ENCODE data around the gene CAMTA1.

Gene CAMTA1

DNA sequence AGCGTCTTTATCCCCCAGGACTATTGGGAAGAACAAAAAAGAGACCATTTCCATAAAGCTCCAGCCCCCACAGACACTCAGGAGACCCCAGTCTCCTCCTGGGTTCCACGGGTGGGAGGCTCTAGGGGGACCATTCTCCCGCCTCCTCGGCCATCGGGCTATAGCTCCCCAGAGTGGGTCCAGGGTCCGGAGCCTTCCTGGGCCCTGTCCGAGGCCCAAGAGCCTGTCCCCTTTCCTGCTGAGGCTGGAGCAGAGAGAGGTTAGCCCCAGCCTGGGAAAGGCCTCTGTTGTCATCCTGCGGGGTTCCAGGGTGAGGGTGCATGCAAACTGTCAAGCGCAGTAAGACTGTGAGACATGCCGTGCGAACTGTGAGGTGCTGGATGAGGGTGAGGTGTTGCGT, 166.3 kb downstream of the CAMTA1 start:
- in situ Hi-C loops (cut with MboI; ENCODE audit: low sequenced_read_pairs): no loop called here

DNA sequence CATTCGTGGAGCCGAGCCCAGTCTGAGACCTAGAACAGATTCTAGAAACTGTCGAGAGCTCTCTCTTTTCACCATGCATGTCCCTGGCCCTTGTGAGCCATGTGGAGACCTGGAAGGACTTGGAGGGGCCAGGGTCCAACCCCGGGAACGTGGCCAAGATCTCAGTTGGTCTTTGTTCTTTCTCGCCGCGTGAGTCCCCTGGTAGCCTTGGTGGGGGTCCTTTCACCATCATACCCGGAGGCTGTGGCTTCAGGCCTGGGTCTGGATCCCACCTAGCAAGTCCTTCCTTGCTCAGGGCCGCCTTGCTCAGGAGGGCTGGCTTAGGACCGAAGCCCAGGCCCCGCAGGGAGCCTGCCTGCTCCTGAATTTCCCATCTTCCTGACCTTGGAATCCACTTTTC, 168.0 kb downstream of the CAMTA1 start:
- in situ Hi-C loops (cut with MboI; ENCODE audit: low sequenced_read_pairs): no loop called here

- in situ Hi-C loops (cut with MboI; ENCODE audit: low sequenced_read_pairs): no loop called here
These were observed 168.7 kb downstream of the CAMTA1 start for GRCh38 chr1:6953907-6954364.

- in situ Hi-C loops (cut with MboI; ENCODE audit: low sequenced_read_pairs): no loop called here
These were observed 169.3 kb downstream of the CAMTA1 start for GRCh38 chr1:6954591-6954990.

DNA sequence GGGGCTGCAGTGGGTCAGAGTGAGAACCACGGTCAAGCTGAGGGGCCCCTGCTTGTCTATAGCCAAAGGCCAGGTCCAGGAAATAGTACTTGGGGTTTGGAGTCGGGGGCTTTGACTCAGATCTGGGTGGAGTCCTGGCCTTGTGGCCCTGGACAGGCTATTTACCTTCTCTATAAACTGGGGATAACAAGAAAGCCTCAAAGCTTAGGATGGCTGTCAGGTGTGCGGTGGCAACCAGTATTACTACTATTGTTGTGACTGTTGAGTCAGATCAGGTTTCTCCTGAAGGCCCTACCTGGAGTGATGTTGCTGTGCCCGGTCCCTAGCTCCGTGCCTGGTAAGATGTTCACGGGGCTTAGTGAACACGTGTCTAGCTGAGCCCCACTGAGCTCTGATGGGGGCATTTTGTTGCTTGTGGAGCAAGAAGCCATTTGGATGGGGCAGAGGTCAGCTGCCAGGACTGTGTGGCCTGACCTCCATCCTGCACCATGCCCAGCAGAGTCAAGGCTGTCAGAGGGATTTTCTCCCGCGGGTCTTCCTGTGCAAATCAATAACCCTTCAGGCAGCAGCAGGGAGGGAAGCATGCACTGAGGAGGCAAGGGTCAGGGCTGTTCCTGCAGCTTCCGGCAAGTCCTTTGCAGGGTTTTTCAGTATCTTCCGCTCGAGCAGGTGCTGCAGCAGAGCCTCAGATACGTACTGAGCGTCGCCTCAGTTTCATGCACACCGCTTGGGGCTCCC, 170.3 kb downstream of the CAMTA1 start:
- in situ Hi-C loops (cut with MboI; ENCODE audit: low sequenced_read_pairs): no loop called here

- in situ Hi-C loops (cut with MboI; ENCODE audit: low sequenced_read_pairs): no loop called here
These were observed 171.4 kb downstream of the CAMTA1 start for GRCh38 chr1:6956488-6957159.

GRCh38 chr1:6957341-6957740, 172.1 kb downstream of the CAMTA1 start:
- in situ Hi-C loops (cut with MboI; ENCODE audit: low sequenced_read_pairs): no loop called here

DNA sequence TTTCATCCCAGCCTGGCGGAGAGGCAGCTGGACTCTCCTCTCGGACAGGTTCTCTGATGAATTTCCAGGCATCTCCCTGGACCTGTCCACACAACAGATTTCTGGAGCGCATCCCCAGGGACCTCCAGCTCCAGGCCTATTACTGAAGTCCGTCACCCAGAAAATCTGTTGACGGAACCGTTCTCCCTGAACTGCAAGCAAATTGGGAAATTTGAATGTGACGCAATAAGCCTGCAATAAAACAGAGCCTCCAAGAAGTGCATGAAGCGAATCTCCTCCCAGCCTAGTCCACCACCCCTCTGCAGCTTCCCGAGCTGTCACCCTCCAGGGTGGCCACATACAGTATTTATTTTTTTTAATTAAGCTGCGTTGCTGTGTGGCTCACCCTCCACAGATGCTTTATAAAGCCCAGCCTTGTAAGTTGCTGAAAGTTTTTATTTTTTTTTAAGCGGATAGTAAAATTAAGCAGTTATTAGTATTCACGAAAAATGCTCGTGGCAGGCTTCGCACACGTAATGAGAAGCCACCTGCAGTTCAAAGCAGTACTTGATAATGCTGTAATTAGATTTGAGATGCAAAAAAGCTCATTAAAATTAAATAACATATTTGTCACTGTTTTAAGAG, 173.3 kb downstream of the CAMTA1 start:
- in situ Hi-C loops (cut with MboI; ENCODE audit: low sequenced_read_pairs): no loop called here

DNA sequence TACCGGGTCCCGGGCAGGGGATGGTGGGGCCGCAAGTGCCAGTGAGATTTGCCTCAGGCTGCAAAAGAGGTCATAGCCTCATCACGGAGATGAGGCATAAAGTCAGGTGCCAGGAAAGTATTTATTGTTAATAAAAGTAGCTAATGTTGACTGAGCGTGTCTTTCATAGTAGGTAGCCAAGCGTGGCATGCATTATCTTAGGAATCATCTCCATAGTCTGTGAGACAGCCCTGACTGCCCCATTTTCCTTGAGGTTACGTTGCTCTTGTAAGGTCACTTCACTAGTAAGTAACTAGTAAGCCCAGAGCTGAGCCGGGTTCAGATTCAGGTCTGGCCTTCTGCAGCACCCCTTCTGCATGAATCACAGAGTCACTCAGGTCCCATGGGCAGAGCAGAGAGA, 174.2 kb downstream of the CAMTA1 start:
- in situ Hi-C loops (cut with MboI; ENCODE audit: low sequenced_read_pairs): no loop called here

- in situ Hi-C loops (cut with MboI; ENCODE audit: low sequenced_read_pairs): no loop called here
These were observed 175.1 kb downstream of the CAMTA1 start for GRCh38 chr1:6960291-6960811.

DNA sequence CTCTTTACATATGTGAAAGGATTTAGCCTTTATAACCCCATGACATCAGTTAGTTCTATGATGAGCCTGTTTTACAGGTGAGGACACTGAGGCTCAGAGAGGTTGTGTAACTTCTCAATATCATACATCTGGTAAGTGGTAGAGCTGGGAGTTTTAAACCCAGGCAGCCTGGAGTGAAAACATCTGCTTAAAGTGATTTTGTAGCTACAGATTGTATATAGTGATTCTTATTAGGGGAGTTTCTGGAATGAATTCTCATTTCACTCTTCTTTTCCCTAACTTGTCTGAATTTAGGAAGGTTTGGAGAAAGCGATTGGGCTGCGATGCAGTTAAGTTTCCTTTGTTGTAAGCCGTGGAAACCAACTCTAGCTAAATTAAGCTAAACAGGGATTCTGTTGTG, 175.6 kb downstream of the CAMTA1 start:
- in situ Hi-C loops (cut with MboI; ENCODE audit: low sequenced_read_pairs): no loop called here

GRCh38 chr1:6961289-6961688, 176.0 kb downstream of the CAMTA1 start:
- in situ Hi-C loops (cut with MboI; ENCODE audit: low sequenced_read_pairs): no loop called here

DNA sequence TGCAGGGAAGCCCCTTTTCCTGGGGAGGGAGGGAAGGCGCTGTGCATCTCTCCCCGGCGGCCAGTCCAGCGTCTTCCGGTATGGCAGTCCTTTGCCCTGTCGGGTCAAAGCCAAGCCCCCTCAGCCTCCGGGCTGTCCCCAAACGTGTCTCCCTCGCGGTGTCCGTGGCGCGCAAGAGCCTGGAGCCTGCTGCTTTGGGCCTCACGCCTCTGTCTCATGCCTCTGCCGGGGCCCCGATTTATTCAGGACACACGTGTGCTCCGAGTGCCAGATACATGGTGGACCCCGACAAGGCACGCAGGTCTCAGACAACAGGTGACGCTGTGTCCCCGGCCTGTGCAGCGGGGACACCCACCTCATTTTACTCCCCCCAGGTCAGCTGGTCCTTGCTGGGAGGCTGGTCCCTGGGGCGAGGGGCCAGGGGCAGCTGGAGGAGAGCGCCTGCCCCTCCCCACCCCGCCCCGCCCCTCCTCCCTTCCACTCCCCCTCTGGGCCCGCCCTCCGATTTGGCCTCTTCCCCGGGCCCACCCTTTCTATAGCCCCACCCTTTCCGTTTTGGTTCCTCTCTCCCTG, 176.7 kb downstream of the CAMTA1 start:
- in situ Hi-C loops (cut with MboI; ENCODE audit: low sequenced_read_pairs): no loop called here

DNA sequence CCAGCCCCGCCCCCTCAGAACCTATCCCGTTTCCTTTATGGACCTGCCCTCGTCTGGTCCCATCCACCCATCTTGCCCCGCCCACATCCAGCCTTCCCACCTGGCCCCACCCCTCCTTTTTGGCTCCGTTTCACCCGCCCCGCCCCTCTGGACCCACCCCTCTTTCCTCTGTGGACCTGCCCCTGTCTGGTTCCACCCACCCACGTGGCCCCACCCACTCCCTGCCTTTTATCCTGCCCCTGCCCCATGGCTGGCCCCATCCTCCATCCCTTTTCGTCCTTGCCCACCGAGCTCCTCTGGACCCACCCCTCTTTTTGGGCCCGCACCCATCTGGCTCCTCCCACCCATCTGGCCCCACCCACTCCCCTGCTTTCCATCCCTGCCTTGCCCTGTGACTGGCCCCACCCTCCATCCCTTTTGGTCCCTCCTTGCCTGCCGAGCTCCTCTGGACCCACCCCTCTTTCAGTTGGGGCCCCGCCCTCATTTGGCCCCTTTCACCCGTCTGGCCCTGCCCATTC, 177.3 kb downstream of the CAMTA1 start:
- in situ Hi-C loops (cut with MboI; ENCODE audit: low sequenced_read_pairs): no loop called here

DNA sequence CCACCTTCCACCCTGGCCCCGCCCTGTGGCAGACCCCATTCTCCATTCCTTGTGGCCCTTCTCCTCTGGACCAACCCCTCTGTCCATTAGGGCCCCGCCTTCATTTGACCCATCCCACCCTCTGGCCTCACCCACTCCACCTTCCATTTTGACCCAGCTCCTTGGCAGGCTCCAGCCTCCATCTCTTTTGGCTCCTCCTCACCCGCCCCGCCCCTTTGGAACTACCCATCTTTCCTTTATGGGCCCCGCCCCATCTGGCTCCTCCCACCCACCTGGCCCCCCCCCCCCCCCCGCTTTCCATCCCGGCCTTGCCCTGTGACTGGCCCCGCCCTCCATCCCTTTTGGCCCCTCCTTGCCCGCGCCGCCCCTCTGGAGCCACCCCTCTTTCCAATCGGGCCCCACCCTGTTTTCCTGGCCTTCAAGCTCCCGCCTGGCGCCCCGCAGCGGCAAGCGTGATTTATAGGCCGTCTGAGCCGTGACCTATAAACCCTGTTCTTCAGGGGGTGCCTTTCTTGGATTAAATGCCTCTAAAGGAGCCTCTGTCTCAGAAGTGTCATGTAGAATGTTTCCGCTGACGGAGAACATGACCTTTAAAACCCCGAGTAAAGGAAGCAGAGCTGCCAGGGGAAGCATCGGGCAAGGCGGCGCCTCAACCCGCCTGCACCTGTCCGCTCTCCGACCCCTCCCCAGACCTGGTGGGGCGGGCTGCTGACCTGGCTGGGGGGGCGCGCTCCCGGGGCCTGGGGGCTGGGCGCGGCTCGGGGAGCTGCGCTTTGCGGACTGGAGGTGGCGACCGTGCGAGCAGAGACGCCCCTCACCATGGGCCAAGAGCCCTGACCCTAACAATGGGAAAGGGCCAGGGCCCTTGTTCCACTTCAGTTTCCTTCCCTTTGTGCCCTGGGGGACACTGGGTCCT, 178.0 kb downstream of the CAMTA1 start:
- in situ Hi-C loops (cut with MboI; ENCODE audit: low sequenced_read_pairs): no loop called here

DNA sequence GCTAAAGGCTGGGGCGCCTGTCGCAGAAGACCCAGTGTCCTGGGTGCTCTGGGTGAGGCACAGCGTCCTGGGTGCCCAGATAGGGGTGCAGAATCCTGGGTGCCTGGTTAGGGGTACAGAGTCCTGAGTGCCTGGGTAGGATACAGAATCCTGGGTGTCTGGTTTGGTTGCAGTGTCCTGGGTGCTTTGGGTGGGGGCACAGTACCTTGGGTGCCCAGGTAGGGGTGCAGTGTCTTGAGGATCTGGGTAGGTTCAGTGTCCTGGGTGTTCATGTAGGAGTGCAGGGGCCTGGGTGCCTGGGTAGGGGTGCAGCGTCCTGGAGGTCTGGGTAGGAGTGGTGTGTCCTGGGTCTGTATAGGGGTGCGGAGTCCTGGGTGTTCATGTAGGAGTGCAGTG, 178.7 kb downstream of the CAMTA1 start:
- in situ Hi-C loops (cut with MboI; ENCODE audit: low sequenced_read_pairs): no loop called here

- in situ Hi-C loops (cut with MboI; ENCODE audit: low sequenced_read_pairs): no loop called here
These were observed 180.1 kb downstream of the CAMTA1 start for GRCh38 chr1:6965083-6965934.

DNA sequence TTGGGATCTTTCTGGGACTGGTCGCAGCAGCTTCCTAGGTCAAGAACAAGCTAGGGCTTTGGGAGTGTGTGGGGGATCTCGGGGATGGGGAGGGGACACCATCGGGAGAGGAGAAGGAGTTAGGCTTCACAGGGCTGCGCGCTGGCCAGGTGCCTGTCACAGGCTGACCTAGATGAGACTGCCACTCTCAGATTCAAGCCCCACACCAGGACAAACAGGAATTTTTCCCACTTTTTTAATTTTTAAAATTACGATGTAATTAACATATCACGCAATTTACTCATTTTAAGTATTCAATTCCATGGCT, 180.6 kb downstream of the CAMTA1 start:
- in situ Hi-C loops (cut with MboI; ENCODE audit: low sequenced_read_pairs): no loop called here

- in situ Hi-C loops (cut with MboI; ENCODE audit: low sequenced_read_pairs): no loop called here
These were observed 181.1 kb downstream of the CAMTA1 start for GRCh38 chr1:6966326-6966725.
